WTC11 (cell line): ENCODE measurements around the gene M1AP. TPM values are rescaled to one million over a fixed set of nuclear protein-coding genes. Genes with fewer than 3 reads are reported as not detected.

Experiments
- ATAC-seq: fragments of 200-7000 bp; cut with Tn5 transposase; 2 replicates; pipeline ENCODE4 v1.10.0; 2021; ENCODE audit warnings: mild to moderate bottlenecking, moderate library complexity
- CTCF ChIA-PET: fragments of 300-600 bp; sonication (Branson Sonifier 250); formaldehyde crosslinking; loops from one replicate; lab custom pipeline; 2021; ENCODE audit warnings: antibody characterized with exemption; lab: Charles Lee
- POLR2A ChIA-PET: fragments of 350-600 bp; sonication (Branson Sonifier 250); formaldehyde crosslinking; loops from one replicate; lab custom pipeline; 2021; ENCODE audit warnings: antibody characterized with exemption; lab: Charles Lee
- DNase-seq: peaks from one replicate; pipeline ENCODE4 v3.0.0; 2021; ENCODE audit warnings: low spot score
- H3K27ac Mint-ChIP-seq: 2 replicates; pipeline ENCODE4 v1.8.0; 2021; ENCODE audit warnings: mixed read lengths
- H3K27me3 Mint-ChIP-seq: 2 replicates; pipeline ENCODE4 v1.8.0; 2021; ENCODE audit warnings: low read depth, mild to moderate bottlenecking, moderate library complexity, mixed read lengths
- H3K36me3 Mint-ChIP-seq: 2 replicates; pipeline ENCODE4 v1.8.0; 2021; ENCODE audit warnings: mixed read lengths
- H3K4me1 Mint-ChIP-seq: 2 replicates; pipeline ENCODE4 v1.8.0; 2022; ENCODE audit warnings: mixed read lengths
- H3K4me3 Mint-ChIP-seq: 2 replicates; pipeline ENCODE4 v1.8.0; 2021; ENCODE audit warnings: mild to moderate bottlenecking, moderate library complexity, mixed read lengths
- H3K9me3 Mint-ChIP-seq: 2 replicates; pipeline ENCODE4 v1.8.0; 2021; ENCODE audit warnings: mixed read lengths
- CREB1 ChIP-seq: sonication (generic); formaldehyde crosslinking; IDR thresholded peaks from 2 replicates; pipeline ENCODE4 v1.8.0; 2023; ENCODE audit warnings: mild to moderate bottlenecking, missing genetic modification reagents
- CREM ChIP-seq: sonication (generic); formaldehyde crosslinking; IDR thresholded peaks from 2 replicates; pipeline ENCODE4 v1.8.1; 2022; ENCODE audit warnings: mild to moderate bottlenecking, missing genetic modification reagents, moderate library complexity
- ETV6 ChIP-seq: sonication (generic); formaldehyde crosslinking; IDR thresholded peaks from 2 replicates; pipeline ENCODE4 v1.8.1; 2022; ENCODE audit warnings: mild to moderate bottlenecking, missing genetic modification reagents
- FOXK1 ChIP-seq: sonication (generic); formaldehyde crosslinking; IDR thresholded peaks from 2 replicates; pipeline ENCODE4 v1.8.0; 2022; ENCODE audit warnings: mild to moderate bottlenecking, moderate library complexity, missing genetic modification reagents
- GABPB1 ChIP-seq: sonication (generic); formaldehyde crosslinking; IDR thresholded peaks from 2 replicates; pipeline ENCODE4 v1.8.1; 2023; ENCODE audit warnings: mild to moderate bottlenecking, missing genetic modification reagents
- GRHL2 ChIP-seq: fragments of 250-450 bp; sonication (Bioruptor Pico); IDR thresholded peaks from 2 replicates; pipeline ENCODE4 v1.8.0; 2022; ENCODE audit warnings: mild to moderate bottlenecking, moderate library complexity; ENCODE audit not compliant: insufficient replicate concordance, severe bottlenecking
- MYBL2 ChIP-seq: sonication (generic); formaldehyde crosslinking; IDR thresholded peaks from 2 replicates; pipeline ENCODE4 v1.8.1; 2023; ENCODE audit warnings: mild to moderate bottlenecking, moderate library complexity, missing genetic modification reagents
- SMAD3 ChIP-seq: sonication (generic); formaldehyde crosslinking; IDR thresholded peaks from 2 replicates; pipeline ENCODE4 v1.8.0; 2022; ENCODE audit warnings: missing genetic modification reagents, mild to moderate bottlenecking, borderline replicate concordance
- TEAD4 ChIP-seq: sonication (generic); formaldehyde crosslinking; IDR thresholded peaks from 2 replicates; pipeline ENCODE4 v1.8.0; 2022; ENCODE audit warnings: mild to moderate bottlenecking, missing genetic modification reagents
- TP53 ChIP-seq: sonication (generic); formaldehyde crosslinking; IDR thresholded peaks from 2 replicates; pipeline ENCODE4 v1.8.1; 2023; ENCODE audit warnings: mild to moderate bottlenecking, missing genetic modification reagents
- ZNF219 ChIP-seq: sonication (generic); formaldehyde crosslinking; IDR thresholded peaks from 2 replicates; pipeline ENCODE4 v1.8.0; 2023; ENCODE audit warnings: missing genetic modification reagents, mild to moderate bottlenecking, borderline replicate concordance
- ZNF232 ChIP-seq: sonication (generic); formaldehyde crosslinking; IDR thresholded peaks from 2 replicates; pipeline ENCODE4 v1.8.0; 2022; ENCODE audit warnings: mild to moderate bottlenecking, missing genetic modification reagents
- ZNF317 ChIP-seq: sonication (generic); formaldehyde crosslinking; IDR thresholded peaks from 2 replicates; pipeline ENCODE4 v1.8.1; 2023; ENCODE audit warnings: low read depth, mild to moderate bottlenecking, moderate library complexity, missing genetic modification reagents, borderline replicate concordance
- ZNF671 ChIP-seq: fragments of 250-450 bp; sonication (Bioruptor Pico); IDR thresholded peaks from 2 replicates; pipeline ENCODE4 v1.8.0; 2021; ENCODE audit warnings: mild to moderate bottlenecking
- total RNA-seq: library from RNA; stranded (reverse); gene quantifications from 3 replicates; pipeline ENCODE4 v1.2.3, GENCODE V29; 2021
- TF ChIP-seq, protein P1 (sequence below): sonication (generic); formaldehyde crosslinking; IDR thresholded peaks from 2 replicates; pipeline ENCODE4 v1.8.1; 2022; ENCODE audit warnings: low read depth, mild to moderate bottlenecking, moderate library complexity, missing genetic modification reagents, borderline replicate concordance
- TF ChIP-seq, protein P2 (sequence below): sonication (generic); formaldehyde crosslinking; IDR thresholded peaks from 2 replicates; pipeline ENCODE4 v1.8.0; 2022; ENCODE audit warnings: mild to moderate bottlenecking, missing genetic modification reagents
- TF ChIP-seq, protein P3 (sequence below): sonication (generic); formaldehyde crosslinking; conservative IDR thresholded peaks from 2 replicates; pipeline ENCODE4 v1.8.1; 2023; ENCODE audit warnings: mild to moderate bottlenecking, low read depth, missing genetic modification reagents, moderate library complexity
- TF ChIP-seq, protein P4 (sequence below): fragments of 250-450 bp; sonication (Bioruptor Pico); IDR thresholded peaks from 2 replicates; pipeline ENCODE4 v1.9.0; 2021; ENCODE audit warnings: mild to moderate bottlenecking

Gene M1AP
- total RNA-seq, 1 experiment from 2014 or later = 5.9 TPM

DNA sequence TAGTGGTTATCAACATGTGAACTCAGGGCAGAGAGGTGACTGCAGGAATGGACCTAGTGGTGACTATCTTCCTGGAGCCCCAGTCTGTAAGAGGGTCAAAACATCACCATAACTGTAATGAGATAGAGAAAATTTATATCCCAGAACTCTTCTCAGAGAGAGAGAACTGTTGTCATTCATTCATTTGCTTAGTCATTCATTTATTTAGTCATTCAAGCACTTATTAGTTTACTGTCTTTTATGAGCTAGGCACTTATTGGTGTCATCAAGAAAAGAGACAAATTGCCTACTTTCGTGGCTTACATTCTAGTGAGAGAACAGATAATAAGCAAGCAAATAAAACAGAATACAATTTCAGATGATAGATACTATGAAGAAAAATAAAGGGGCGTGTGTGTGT is 59.5 kb downstream of the M1AP start:
- ATAC-seq (no peak), DNase-seq (no peak)
- peaks cover 6% of the 10 kb centered on the region for H3K27me3 Mint-ChIP-seq
- CTCF ChIA-PET = interaction anchor here (1.0 to 3.3 kb wide), 9 partner anchors 15 to 254 kb away, joined by 3 to 41 read pairs (median 5); partner anchors contain the start of genes AUP1, CCDC142, HTRA2 and LBX2
- TF ChIP-seq CREM (CRISPR knock-in tag) (no peak), TP53 (CRISPR knock-in tag) (no peak), ZNF671 (CRISPR knock-in tag) (no peak), ZNF232 (no peak)
- peaks cover 11% of the 10 kb centered on the region for H3K4me1 Mint-ChIP-seq
- no peak overlapping the region for H3K4me3 Mint-ChIP-seq
- H3K36me3 Mint-ChIP-seq = no peaks in the 10 kb centered on the region
- no peaks in the 10 kb centered on the region for H3K9me3 Mint-ChIP-seq
- no peak overlapping the region for H3K27ac Mint-ChIP-seq
- POLR2A ChIA-PET = interaction anchor here (1.2 kb wide), 1 partner anchor 33 kb away, joined by 3 read pairs; no protein-coding TSS in a partner anchor

DNA sequence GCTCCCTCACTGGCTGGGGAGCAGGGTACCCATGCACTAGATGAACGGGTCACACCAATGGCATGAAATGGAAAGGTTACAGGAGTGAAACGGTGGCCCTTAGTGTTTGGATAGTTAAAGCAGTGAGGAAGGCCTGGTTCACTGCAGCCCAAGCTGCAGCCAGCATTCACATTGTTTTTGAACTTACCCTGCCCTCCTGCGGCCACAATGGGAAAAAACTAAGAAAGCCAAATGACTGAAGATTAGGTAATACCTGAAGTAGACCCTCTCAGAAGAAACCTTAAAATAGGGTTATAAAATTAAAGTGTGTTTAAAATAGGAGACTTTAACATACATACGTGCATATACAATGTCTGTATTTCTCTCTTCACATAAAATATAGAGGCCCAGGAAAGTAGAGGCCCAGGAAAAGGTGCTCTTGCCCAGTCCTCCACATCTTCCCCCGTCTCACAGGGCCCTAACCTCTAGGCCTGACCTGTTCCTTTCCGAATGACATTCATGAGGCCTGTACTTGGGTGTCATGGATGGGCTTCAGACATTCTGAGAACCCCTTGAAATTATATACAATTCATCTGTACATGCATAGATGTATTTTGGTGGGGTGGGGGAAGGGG is 60.4 kb downstream of the M1AP start:
- CTCF ChIA-PET = interaction anchor here (0.6 to 3.3 kb wide), 21 partner anchors 10 to 209 kb away, joined by 3 to 41 read pairs (median 4); partner anchors contain the start of genes AUP1, CCDC142, HTRA2 and INO80B
- Mint-ChIP-seq H3K36me3 (no peaks in the 10 kb centered on the region), H3K27ac (peak overlapping the region; percentile 37), H3K4me3 (no peak overlapping the region), H3K9me3 (no peaks in the 10 kb centered on the region), H3K4me1 (peaks cover 11% of the 10 kb centered on the region), H3K27me3 (peaks cover 3% of the 10 kb centered on the region)
- POLR2A ChIA-PET = interaction anchor here (1.2 to 1.3 kb wide), 3 partner anchors 33 to 147 kb away, joined by 3 to 4 read pairs (median 3); partner anchors contain the start of gene TLX2
- DNase-seq (peak; percentile 61), ATAC-seq (peak; percentile 96)
- no peak for TF ChIP-seq FOXK1 (CRISPR knock-in tag)
- TF ChIP-seq GABPB1 (CRISPR knock-in tag) = peak; percentile 31; the same call in 1 of the 2 replicates

DNA sequence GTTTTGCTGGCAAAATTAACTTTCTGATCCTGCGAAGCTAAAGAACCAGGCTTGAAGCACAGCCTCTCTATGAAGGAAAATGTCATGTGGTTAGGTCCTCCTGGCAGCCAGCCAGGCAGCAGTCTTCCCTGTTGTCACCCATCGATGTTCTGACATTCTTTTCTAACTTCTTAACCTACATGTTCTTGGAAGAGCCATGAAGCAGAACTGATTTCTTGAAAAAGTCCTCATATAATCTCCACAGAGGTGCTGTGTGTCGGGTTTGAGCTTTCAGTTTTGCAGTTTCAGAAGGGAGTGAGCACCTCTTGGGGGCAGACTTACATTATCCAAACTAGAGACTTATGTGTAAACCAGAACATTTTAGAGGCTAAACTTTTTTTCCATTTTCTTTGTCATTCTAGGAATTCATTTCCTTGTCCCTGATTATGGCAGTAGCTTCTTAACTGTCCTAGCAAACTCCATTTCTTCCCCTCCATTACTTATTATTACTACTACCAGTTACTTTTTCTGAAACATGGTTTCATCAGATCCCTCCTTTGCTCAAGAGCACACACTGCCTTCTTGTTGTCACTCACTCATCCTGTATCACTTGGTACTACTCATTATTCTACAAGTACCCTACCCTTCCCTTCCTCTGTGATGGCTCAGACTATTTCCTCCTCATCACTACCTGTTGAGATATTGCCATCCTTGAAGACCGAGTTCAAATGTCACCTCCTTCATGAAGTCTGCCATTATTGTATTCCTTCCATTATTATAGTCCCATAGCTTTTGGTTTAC is 62.5 kb downstream of the M1AP start:
- ChIA-PET POLR2A (no interaction called here), CTCF (interaction anchor here (1.1 to 3.3 kb wide), 8 partner anchors 10 to 130 kb away, joined by 3 to 41 read pairs (median 6); partner anchors contain the start of genes CCDC142, LBX2 and TTC31)
- no peaks in the 10 kb centered on the region for H3K9me3 Mint-ChIP-seq
- H3K27me3 Mint-ChIP-seq = peaks cover 3% of the 10 kb centered on the region
- no peak overlapping the region for H3K27ac Mint-ChIP-seq
- no peak overlapping the region for H3K4me3 Mint-ChIP-seq
- H3K4me1 Mint-ChIP-seq = peaks cover 11% of the 10 kb centered on the region
- no peak for TF ChIP-seq TEAD4 (CRISPR knock-in tag)
- TF ChIP-seq ETV6 (CRISPR knock-in tag) = no peak
- no peak for TF ChIP-seq CREM (CRISPR knock-in tag)
- TF ChIP-seq ZNF232 = no peak
- TF ChIP-seq, protein P1, sequence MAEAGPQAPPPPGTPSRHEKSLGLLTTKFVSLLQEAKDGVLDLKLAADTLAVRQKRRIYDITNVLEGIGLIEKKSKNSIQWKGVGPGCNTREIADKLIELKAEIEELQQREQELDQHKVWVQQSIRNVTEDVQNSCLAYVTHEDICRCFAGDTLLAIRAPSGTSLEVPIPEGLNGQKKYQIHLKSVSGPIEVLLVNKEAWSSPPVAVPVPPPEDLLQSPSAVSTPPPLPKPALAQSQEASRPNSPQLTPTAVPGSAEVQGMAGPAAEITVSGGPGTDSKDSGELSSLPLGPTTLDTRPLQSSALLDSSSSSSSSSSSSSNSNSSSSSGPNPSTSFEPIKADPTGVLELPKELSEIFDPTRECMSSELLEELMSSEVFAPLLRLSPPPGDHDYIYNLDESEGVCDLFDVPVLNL (CRISPR knock-in tag) = no peak
- TF ChIP-seq, protein P2, sequence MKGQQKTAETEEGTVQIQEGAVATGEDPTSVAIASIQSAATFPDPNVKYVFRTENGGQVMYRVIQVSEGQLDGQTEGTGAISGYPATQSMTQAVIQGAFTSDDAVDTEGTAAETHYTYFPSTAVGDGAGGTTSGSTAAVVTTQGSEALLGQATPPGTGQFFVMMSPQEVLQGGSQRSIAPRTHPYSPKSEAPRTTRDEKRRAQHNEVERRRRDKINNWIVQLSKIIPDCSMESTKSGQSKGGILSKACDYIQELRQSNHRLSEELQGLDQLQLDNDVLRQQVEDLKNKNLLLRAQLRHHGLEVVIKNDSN (CRISPR knock-in tag) = no peak
- no peak for TF ChIP-seq ZNF219
- TF ChIP-seq MYBL2 (CRISPR knock-in tag) = no peak
- no peak for TF ChIP-seq ZNF317
- no peaks in the 10 kb centered on the region for H3K36me3 Mint-ChIP-seq
- DNase-seq (no peak), ATAC-seq (no peak)

DNA sequence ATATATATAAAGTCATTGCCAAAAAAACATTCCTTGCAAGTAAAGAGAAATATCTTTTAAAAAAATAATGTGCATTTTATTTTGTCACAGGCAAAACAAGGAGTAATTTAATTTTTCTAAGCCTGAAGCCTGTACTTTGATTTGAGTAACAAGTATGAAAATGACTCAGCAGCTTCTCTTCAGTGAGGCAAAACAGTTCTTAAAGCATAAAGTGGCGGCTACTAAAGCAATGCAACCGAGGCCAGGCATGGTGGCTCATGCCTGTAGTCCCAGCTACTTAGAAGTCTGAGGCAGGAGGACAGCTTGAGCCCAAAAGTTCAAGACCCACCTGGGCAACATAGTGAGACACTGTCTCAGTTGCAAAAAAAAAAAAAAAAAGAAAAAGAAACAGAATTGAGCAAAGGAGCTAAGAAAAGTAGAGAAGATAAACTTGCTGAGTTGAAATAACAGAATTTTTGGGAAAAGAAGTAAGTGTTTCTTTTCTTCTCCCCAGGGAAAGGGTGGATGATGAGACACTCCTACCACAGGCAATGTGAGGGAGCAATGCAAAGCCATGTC is 64.0 kb downstream of the M1AP start:
- Mint-ChIP-seq H3K4me1 (peaks cover 11% of the 10 kb centered on the region), H3K27me3 (peaks cover 5% of the 10 kb centered on the region), H3K9me3 (no peaks in the 10 kb centered on the region), H3K4me3 (no peak overlapping the region), H3K27ac (no peak overlapping the region), H3K36me3 (no peaks in the 10 kb centered on the region)
- CTCF ChIA-PET = interaction anchor here (0.7 to 1.3 kb wide), 4 partner anchors 12 to 102 kb away, joined by 4 to 6 read pairs (median 6); partner anchors contain the start of genes CCDC142 and TTC31
- no peak for ATAC-seq
- POLR2A ChIA-PET = interaction anchor here (0.7 kb wide), 1 partner anchor 1408 kb away, joined by 5 read pairs; no protein-coding TSS in a partner anchor
- no peak for DNase-seq
- no peak for TF ChIP-seq ZNF219
- no peak for TF ChIP-seq GRHL2 (CRISPR knock-in tag)
- TF ChIP-seq, protein P3, sequence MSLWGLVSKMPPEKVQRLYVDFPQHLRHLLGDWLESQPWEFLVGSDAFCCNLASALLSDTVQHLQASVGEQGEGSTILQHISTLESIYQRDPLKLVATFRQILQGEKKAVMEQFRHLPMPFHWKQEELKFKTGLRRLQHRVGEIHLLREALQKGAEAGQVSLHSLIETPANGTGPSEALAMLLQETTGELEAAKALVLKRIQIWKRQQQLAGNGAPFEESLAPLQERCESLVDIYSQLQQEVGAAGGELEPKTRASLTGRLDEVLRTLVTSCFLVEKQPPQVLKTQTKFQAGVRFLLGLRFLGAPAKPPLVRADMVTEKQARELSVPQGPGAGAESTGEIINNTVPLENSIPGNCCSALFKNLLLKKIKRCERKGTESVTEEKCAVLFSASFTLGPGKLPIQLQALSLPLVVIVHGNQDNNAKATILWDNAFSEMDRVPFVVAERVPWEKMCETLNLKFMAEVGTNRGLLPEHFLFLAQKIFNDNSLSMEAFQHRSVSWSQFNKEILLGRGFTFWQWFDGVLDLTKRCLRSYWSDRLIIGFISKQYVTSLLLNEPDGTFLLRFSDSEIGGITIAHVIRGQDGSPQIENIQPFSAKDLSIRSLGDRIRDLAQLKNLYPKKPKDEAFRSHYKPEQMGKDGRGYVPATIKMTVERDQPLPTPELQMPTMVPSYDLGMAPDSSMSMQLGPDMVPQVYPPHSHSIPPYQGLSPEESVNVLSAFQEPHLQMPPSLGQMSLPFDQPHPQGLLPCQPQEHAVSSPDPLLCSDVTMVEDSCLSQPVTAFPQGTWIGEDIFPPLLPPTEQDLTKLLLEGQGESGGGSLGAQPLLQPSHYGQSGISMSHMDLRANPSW (CRISPR knock-in tag) = no peak
- no peak for TF ChIP-seq MYBL2 (CRISPR knock-in tag)
- TF ChIP-seq TP53 (CRISPR knock-in tag) = no peak
- TF ChIP-seq, protein P4, sequence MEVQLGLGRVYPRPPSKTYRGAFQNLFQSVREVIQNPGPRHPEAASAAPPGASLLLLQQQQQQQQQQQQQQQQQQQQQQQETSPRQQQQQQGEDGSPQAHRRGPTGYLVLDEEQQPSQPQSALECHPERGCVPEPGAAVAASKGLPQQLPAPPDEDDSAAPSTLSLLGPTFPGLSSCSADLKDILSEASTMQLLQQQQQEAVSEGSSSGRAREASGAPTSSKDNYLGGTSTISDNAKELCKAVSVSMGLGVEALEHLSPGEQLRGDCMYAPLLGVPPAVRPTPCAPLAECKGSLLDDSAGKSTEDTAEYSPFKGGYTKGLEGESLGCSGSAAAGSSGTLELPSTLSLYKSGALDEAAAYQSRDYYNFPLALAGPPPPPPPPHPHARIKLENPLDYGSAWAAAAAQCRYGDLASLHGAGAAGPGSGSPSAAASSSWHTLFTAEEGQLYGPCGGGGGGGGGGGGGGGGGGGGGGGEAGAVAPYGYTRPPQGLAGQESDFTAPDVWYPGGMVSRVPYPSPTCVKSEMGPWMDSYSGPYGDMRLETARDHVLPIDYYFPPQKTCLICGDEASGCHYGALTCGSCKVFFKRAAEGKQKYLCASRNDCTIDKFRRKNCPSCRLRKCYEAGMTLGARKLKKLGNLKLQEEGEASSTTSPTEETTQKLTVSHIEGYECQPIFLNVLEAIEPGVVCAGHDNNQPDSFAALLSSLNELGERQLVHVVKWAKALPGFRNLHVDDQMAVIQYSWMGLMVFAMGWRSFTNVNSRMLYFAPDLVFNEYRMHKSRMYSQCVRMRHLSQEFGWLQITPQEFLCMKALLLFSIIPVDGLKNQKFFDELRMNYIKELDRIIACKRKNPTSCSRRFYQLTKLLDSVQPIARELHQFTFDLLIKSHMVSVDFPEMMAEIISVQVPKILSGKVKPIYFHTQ (CRISPR knock-in tag) = no peak
- TF ChIP-seq CREB1 (CRISPR knock-in tag) = no peak
- TF ChIP-seq ZNF671 (CRISPR knock-in tag) = no peak
- no peak for TF ChIP-seq SMAD3 (CRISPR knock-in tag)
